GM23338 (cell line): ENCODE data around the gene CUBN. TPM values are rescaled to one million over a fixed set of nuclear protein-coding genes. Genes with fewer than 3 reads are reported as not detected.

Source experiments
- ATAC-seq: fragments of 200-7000 bp; cut with Tn5 transposase; 3 replicates; pipeline ENCODE4 v1.9.1; 2020
- DNase-seq: peaks from one replicate; pipeline ENCODE4 v3.0.0-alpha.2; 2015; ENCODE audit warnings: low spot score
- H2AFZ ChIP-seq: fragments of 200-600 bp; sonication (generic); 2 replicates; pipeline ENCODE4 v1.8.0; 2016; ENCODE audit warnings: antibody characterized with exemption, mild to moderate bottlenecking, moderate library complexity
- H3F3A ChIP-seq: fragments of 200-600 bp; sonication (generic); replicated peaks from 2 replicates; pipeline ENCODE4 v1.8.0; 2017; ENCODE audit warnings: antibody characterized with exemption, mixed run types, low read depth
- H3K27ac ChIP-seq: fragments of 200-600 bp; sonication (generic); 2 replicates; pipeline ENCODE4 v1.6.1; 2016; ENCODE audit warnings: low read depth
- H3K27me3 ChIP-seq: fragments of 200-600 bp; sonication (generic); 2 replicates; pipeline ENCODE4 v1.8.0; 2016; ENCODE audit warnings: mild to moderate bottlenecking, mixed run types, moderate library complexity; ENCODE audit not compliant: insufficient read depth
- H3K36me3 ChIP-seq: fragments of 200-600 bp; sonication (generic); 2 replicates; pipeline ENCODE4 v1.8.0; 2016; ENCODE audit warnings: mild to moderate bottlenecking; ENCODE audit not compliant: insufficient read depth
- H3K4me1 ChIP-seq: fragments of 200-600 bp; sonication (generic); 2 replicates; pipeline ENCODE4 v1.8.0; 2016; ENCODE audit warnings: mild to moderate bottlenecking, moderate library complexity; ENCODE audit not compliant: insufficient read depth
- H3K4me2 ChIP-seq: fragments of 200-600 bp; sonication (generic); 2 replicates; pipeline ENCODE4 v1.7.1; 2017; ENCODE audit warnings: mixed run types
- H3K4me3 ChIP-seq: fragments of 200-600 bp; sonication (generic); 2 replicates; pipeline ENCODE4 v1.6.1; 2016; ENCODE audit warnings: mixed run types
- H3K79me2 ChIP-seq: fragments of 200-600 bp; sonication (generic); replicated peaks from 2 replicates; pipeline ENCODE4 v1.8.0; 2017; ENCODE audit warnings: mild to moderate bottlenecking; ENCODE audit not compliant: insufficient read depth
- H3K9me2 ChIP-seq: fragments of 200-600 bp; sonication (generic); 2 replicates; pipeline ENCODE4 v1.8.0; 2017; ENCODE audit not compliant: insufficient read depth
- H4K20me1 ChIP-seq: fragments of 200-600 bp; sonication (generic); replicated peaks from 2 replicates; pipeline ENCODE4 v1.8.0; 2017; ENCODE audit warnings: mild to moderate bottlenecking; ENCODE audit not compliant: insufficient read depth
- H3K27ac Mint-ChIP-seq: 2 replicates; pipeline ENCODE4 v1.8.0; 2020; ENCODE audit warnings: inconsistent platforms, mild to moderate bottlenecking, moderate library complexity, mixed read lengths
- H3K27me3 Mint-ChIP-seq: 3 replicates; pipeline ENCODE4 v1.8.0; 2022; ENCODE audit warnings: low read depth, mild to moderate bottlenecking, moderate library complexity, mixed read lengths, inconsistent platforms; ENCODE audit not compliant: insufficient read depth, poor library complexity
- H3K36me3 Mint-ChIP-seq: 3 replicates; pipeline ENCODE4 v1.8.0; 2021; ENCODE audit warnings: low read depth, mild to moderate bottlenecking, inconsistent platforms, moderate library complexity, mixed read lengths
- H3K4me1 Mint-ChIP-seq: 3 replicates; pipeline ENCODE4 v1.8.0; 2020; ENCODE audit warnings: mild to moderate bottlenecking, inconsistent platforms, mixed read lengths
- H3K4me3 Mint-ChIP-seq: 3 replicates; pipeline ENCODE4 v1.8.0; 2021; ENCODE audit warnings: moderate library complexity, mild to moderate bottlenecking, inconsistent platforms, mixed read lengths
- H3K9me3 Mint-ChIP-seq: 3 replicates; pipeline ENCODE4 v1.8.0; 2020; ENCODE audit warnings: moderate library complexity, mild to moderate bottlenecking, inconsistent platforms, mixed read lengths
- CREB1 ChIP-seq: fragments of 250-450 bp; sonication (Bioruptor Pico); IDR thresholded peaks from 2 replicates; pipeline ENCODE4 v1.5.0; 2020; ENCODE audit warnings: low read depth, mild to moderate bottlenecking, moderate library complexity
- EZH2 ChIP-seq: fragments of 200-600 bp; sonication (generic); IDR thresholded peaks from one replicate; pipeline ENCODE4 v1.8.0; 2017; ENCODE audit warnings: antibody characterized with exemption, mild to moderate bottlenecking, low read depth; ENCODE audit not compliant: unreplicated experiment
- JUNB ChIP-seq: IDR thresholded peaks from one replicate; pipeline ENCODE4 v1.6.1; 2016; ENCODE audit warnings: antibody characterized with exemption; ENCODE audit not compliant: unreplicated experiment
- NANOG ChIP-seq: IDR thresholded peaks from 2 replicates; pipeline ENCODE4 v1.6.1; 2016; ENCODE audit warnings: antibody characterized with exemption, borderline replicate concordance
- POLR2AphosphoS5 ChIP-seq: IDR thresholded peaks from 2 replicates; pipeline ENCODE4 v1.6.1; 2016; ENCODE audit warnings: antibody characterized with exemption, low read depth
- ZNF114 ChIP-seq: fragments of 250-450 bp; sonication (Bioruptor Pico); IDR thresholded peaks from 2 replicates; pipeline ENCODE4 v1.5.0; 2020; ENCODE audit warnings: mild to moderate bottlenecking, moderate library complexity
- ZNF331 ChIP-seq: fragments of 250-450 bp; sonication (Bioruptor Pico); IDR thresholded peaks from 2 replicates; pipeline ENCODE4 v1.5.0; 2020; ENCODE audit warnings: low read depth, mild to moderate bottlenecking, moderate library complexity
- polyA plus RNA-seq: library from polyadenylated mRNA; unstranded; fragments of >200 nt; fragmentation: Nextera tagmentation; extraction: Ambion mirVana; gene quantifications from 2 replicates; pipeline ENCODE4 v1.2.1, GENCODE V29; 2016
- total RNA-seq: library from RNA; depleted of rRNA; stranded (reverse); fragments of >200 nt; shearing (Covaris generic); gene quantifications from 2 replicates; pipeline ENCODE4 v1.2.3, GENCODE V29; 2014
- TF ChIP-seq, protein P1 (sequence below): fragments of 250-450 bp; sonication (Bioruptor Pico); IDR thresholded peaks from 2 replicates; pipeline ENCODE4 v1.5.0; 2020; ENCODE audit warnings: mild to moderate bottlenecking, moderate library complexity
- TF ChIP-seq, protein P2 (sequence below), 2 experiments: fragments of 200-600 bp in 1 of 2; sonication (generic) in 1 of 2; conservative IDR thresholded peaks; 2 replicates each; pipeline versions ENCODE4 v1.5.1 to v1.6.1; 2016 to 2017; ENCODE audit warnings: antibody characterized with exemption in 2 of 2, low read depth in 2 of 2, mild to moderate bottlenecking in 2 of 2, moderate library complexity in 1 of 2
- TF ChIP-seq, protein P3 (sequence below): IDR thresholded peaks from 2 replicates; pipeline ENCODE4 v1.6.1; 2016; ENCODE audit warnings: antibody characterized with exemption

Gene CUBN
- total and polyA plus RNA-seq, 2 experiments from 2014 or later, result 0.06 to 1.8 TPM

DNA sequence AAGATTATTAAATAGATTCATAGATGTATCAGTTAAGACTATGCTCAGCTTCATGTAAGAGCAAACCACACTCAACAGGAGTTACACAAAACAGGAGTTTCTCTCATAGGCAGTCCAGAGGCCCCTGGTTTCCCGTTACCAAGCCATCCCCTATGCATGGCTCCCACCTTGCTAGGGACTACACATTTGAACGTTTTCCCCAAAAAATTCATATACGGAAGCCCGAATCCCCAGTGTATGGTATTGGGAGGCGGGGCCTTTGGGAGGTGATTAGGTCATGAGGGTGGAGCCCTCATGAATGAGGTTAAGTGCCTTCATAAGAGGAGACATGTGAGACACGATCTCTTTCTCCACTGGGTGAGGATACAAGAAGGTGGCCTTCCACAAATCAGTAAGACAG, 341.5 kb downstream of the CUBN start (continued):
- TF ChIP-seq, protein P1, sequence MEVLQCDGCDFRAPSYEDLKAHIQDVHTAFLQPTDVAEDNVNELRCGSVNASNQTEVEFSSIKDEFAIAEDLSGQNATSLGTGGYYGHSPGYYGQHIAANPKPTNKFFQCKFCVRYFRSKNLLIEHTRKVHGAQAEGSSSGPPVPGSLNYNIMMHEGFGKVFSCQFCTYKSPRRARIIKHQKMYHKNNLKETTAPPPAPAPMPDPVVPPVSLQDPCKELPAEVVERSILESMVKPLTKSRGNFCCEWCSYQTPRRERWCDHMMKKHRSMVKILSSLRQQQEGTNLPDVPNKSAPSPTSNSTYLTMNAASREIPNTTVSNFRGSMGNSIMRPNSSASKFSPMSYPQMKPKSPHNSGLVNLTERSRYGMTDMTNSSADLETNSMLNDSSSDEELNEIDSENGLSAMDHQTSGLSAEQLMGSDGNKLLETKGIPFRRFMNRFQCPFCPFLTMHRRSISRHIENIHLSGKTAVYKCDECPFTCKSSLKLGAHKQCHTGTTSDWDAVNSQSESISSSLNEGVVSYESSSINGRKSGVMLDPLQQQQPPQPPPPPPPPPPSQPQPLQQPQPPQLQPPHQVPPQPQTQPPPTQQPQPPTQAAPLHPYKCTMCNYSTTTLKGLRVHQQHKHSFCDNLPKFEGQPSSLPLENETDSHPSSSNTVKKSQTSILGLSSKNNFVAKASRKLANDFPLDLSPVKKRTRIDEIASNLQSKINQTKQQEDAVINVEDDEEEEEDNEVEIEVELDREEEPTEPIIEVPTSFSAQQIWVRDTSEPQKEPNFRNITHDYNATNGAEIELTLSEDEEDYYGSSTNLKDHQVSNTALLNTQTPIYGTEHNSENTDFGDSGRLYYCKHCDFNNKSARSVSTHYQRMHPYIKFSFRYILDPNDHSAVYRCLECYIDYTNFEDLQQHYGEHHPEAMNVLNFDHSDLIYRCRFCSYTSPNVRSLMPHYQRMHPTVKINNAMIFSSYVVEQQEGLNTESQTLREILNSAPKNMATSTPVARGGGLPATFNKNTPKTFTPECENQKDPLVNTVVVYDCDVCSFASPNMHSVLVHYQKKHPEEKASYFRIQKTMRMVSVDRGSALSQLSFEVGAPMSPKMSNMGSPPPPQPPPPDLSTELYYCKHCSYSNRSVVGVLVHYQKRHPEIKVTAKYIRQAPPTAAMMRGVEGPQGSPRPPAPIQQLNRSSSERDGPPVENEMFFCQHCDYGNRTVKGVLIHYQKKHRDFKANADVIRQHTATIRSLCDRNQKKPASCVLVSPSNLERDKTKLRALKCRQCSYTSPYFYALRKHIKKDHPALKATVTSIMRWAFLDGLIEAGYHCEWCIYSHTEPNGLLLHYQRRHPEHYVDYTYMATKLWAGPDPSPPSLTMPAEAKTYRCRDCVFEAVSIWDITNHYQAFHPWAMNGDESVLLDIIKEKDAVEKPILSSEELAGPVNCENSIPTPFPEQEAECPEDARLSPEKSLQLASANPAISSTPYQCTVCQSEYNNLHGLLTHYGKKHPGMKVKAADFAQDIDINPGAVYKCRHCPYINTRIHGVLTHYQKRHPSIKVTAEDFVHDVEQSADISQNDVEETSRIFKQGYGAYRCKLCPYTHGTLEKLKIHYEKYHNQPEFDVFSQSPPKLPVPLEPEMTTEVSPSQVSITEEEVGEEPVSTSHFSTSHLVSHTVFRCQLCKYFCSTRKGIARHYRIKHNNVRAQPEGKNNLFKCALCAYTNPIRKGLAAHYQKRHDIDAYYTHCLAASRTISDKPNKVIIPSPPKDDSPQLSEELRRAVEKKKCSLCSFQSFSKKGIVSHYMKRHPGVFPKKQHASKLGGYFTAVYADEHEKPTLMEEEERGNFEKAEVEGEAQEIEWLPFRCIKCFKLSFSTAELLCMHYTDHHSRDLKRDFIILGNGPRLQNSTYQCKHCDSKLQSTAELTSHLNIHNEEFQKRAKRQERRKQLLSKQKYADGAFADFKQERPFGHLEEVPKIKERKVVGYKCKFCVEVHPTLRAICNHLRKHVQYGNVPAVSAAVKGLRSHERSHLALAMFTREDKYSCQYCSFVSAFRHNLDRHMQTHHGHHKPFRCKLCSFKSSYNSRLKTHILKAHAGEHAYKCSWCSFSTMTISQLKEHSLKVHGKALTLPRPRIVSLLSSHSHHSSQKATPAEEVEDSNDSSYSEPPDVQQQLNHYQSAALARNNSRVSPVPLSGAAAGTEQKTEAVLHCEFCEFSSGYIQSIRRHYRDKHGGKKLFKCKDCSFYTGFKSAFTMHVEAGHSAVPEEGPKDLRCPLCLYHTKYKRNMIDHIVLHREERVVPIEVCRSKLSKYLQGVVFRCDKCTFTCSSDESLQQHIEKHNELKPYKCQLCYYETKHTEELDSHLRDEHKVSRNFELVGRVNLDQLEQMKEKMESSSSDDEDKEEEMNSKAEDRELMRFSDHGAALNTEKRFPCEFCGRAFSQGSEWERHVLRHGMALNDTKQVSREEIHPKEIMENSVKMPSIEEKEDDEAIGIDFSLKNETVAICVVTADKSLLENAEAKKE (CRISPR knock-in tag), result no peak
- TF ChIP-seq ZNF114, result no peak
- no peak for TF ChIP-seq NANOG
- TF ChIP-seq ZNF331 (CRISPR knock-in tag), result no peak
- no peak for TF ChIP-seq POLR2AphosphoS5
- TF ChIP-seq CREB1, result no peak
- TF ChIP-seq, protein P2, sequence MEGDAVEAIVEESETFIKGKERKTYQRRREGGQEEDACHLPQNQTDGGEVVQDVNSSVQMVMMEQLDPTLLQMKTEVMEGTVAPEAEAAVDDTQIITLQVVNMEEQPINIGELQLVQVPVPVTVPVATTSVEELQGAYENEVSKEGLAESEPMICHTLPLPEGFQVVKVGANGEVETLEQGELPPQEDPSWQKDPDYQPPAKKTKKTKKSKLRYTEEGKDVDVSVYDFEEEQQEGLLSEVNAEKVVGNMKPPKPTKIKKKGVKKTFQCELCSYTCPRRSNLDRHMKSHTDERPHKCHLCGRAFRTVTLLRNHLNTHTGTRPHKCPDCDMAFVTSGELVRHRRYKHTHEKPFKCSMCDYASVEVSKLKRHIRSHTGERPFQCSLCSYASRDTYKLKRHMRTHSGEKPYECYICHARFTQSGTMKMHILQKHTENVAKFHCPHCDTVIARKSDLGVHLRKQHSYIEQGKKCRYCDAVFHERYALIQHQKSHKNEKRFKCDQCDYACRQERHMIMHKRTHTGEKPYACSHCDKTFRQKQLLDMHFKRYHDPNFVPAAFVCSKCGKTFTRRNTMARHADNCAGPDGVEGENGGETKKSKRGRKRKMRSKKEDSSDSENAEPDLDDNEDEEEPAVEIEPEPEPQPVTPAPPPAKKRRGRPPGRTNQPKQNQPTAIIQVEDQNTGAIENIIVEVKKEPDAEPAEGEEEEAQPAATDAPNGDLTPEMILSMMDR (conservative IDR thresholded peaks at IDR 0.05; ENCODE audit: low read depth in 2 of 2), result no peak

DNA sequence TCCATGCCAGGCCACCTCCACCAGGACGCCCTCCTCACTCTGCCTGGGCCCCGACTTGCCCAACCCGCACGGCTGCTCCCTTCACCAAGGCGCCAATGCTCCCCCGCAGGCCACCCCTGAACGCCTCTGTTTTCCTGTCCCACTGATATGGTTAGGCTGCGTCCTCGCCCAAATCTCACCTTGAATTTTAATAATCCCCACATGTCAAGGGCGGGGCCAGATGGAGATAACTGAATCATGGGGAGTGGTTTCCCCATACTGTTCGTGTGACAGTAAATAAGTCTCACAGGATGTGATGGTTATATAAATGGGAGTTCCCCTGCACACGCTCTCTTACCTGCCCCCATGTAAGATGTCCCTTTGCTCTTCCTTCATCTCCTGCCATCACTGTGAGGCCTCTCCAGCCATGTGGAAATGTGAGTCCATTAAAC, 342.2 kb downstream of the CUBN start:
- Mint-ChIP-seq H3K27me3 (peaks cover 2% of the 10 kb centered on the region), H3K4me1 (no peaks in the 10 kb centered on the region; the same call in 1 of the 3 replicates), H3K27ac (no peak overlapping the region), H3K9me3 (no peaks in the 10 kb centered on the region), H3K4me3 (no peak overlapping the region), H3K36me3 (no peaks in the 10 kb centered on the region)
- Histone ChIP-seq H3K27me3 (no peaks in the 10 kb centered on the region), H2AFZ (no peak overlapping the region), H3K36me3 (no peaks in the 10 kb centered on the region), H3K79me2 (peaks cover 34% of the 10 kb centered on the region), H3K4me1 (no peaks in the 10 kb centered on the region; the same call in 1 of the 2 replicates), H3K4me3 (no peak overlapping the region), H3K27ac (no peak overlapping the region), H3F3A (no peaks in the 10 kb centered on the region), H3K4me2 (no peak overlapping the region), H3K9me2 (no peaks in the 10 kb centered on the region), H4K20me1 (0 out of 2 replicates have a peak, but pooled peaks cover 11% of the 10 kb centered on the region)
- ATAC-seq (no peak), DNase-seq (no peak)
- no peak for TF ChIP-seq CREB1
- TF ChIP-seq, protein P3, sequence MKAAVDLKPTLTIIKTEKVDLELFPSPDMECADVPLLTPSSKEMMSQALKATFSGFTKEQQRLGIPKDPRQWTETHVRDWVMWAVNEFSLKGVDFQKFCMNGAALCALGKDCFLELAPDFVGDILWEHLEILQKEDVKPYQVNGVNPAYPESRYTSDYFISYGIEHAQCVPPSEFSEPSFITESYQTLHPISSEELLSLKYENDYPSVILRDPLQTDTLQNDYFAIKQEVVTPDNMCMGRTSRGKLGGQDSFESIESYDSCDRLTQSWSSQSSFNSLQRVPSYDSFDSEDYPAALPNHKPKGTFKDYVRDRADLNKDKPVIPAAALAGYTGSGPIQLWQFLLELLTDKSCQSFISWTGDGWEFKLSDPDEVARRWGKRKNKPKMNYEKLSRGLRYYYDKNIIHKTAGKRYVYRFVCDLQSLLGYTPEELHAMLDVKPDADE, result no peak
- TF ChIP-seq EZH2, result no peak
- TF ChIP-seq JUNB, result no peak
